Measurements from ENCODE around the gene MEG3.

DNA sequence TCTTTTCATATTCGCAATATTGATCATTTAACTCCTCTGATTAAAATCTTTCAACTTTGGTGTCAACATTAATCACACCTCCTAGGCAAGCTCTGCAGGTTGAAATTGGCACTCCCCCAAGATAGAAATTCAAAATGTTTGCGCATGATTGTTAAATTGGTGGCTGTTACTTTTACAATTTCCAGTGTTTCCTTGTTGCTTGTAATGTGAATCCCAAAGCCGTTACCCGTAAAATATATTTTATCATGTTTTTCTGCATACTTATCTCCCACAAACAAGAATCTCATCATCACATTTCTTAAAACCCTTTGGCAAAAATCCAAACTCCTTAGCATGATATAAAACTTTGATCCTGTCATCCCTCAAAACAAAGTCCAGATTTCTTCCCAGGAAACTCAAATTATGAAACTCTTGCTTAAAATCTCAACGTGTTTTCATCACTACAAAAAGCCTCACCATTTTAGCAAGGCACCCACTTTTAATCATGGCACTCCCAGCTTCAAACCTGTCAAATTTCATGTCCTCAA lies 62.9 kb downstream of the MEG3 start:
- TF ChIP-seq, protein P1, sequence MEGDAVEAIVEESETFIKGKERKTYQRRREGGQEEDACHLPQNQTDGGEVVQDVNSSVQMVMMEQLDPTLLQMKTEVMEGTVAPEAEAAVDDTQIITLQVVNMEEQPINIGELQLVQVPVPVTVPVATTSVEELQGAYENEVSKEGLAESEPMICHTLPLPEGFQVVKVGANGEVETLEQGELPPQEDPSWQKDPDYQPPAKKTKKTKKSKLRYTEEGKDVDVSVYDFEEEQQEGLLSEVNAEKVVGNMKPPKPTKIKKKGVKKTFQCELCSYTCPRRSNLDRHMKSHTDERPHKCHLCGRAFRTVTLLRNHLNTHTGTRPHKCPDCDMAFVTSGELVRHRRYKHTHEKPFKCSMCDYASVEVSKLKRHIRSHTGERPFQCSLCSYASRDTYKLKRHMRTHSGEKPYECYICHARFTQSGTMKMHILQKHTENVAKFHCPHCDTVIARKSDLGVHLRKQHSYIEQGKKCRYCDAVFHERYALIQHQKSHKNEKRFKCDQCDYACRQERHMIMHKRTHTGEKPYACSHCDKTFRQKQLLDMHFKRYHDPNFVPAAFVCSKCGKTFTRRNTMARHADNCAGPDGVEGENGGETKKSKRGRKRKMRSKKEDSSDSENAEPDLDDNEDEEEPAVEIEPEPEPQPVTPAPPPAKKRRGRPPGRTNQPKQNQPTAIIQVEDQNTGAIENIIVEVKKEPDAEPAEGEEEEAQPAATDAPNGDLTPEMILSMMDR (IDR thresholded peaks at IDR 0.05), result no peak
- TF ChIP-seq POLR2A (IDR thresholded peaks at IDR 0.05), result no peak

All from thyroid gland (tissue), 4 donors.